Gastroesophageal sphincter (tissue), 4 donors: ENCODE results near the gene HAO2. TPM values are rescaled to one million over a fixed set of nuclear protein-coding genes. Genes with fewer than 3 reads are reported as not detected.

Experiments used
- ATAC-seq: fragments of 150-250 bp; one replicate; pipeline ENCODE4 v1.9.1; 2016; ENCODE audit warnings: mild to moderate bottlenecking, moderate library complexity
- H3K27ac ChIP-seq, 4 donors: fragments of 200-600 bp; sonication (generic) in 3 of 4; 1 replicate in 3 of 4; 2 replicates in 1 of 4; pipeline ENCODE4 v1.5.1; 2016 to 2019
- H3K27me3 ChIP-seq: fragments of 200-600 bp; sonication (generic); one replicate; pipeline ENCODE4 v1.5.1; 2019
- H3K36me3 ChIP-seq, 2 donors: fragments of 200-600 bp; sonication (generic); one replicate each; pipeline ENCODE4 v1.5.1; 2019; ENCODE audit warnings: control low read depth in 1 of 2
- H3K4me1 ChIP-seq, 3 donors: fragments of 200-600 bp; sonication (generic); 1 replicate in 2 of 3; 2 replicates in 1 of 3; pipeline ENCODE4 v1.5.1; 2016 to 2019; ENCODE audit warnings: control low read depth in 2 of 3
- H3K4me3 ChIP-seq, 2 donors: fragments of 200-600 bp; sonication (generic); one replicate each; pipeline ENCODE4 v1.5.1; 2019; ENCODE audit warnings: mild to moderate bottlenecking in 1 of 2, moderate library complexity in 1 of 2
- H3K9me3 ChIP-seq, 3 donors: fragments of 200-600 bp; sonication (generic); one replicate each; pipeline ENCODE4 v1.5.1; 2017 to 2019; ENCODE audit warnings: control low read depth in 2 of 3
- CTCF ChIP-seq, 4 experiments: fragments of 200-600 bp in 2 of 4; fragments of 450-650 bp in 2 of 4; sonication (generic) in 1 of 4; IDR thresholded peaks; one replicate each; pipeline ENCODE4 v1.5.1; 2017 to 2019; ENCODE audit warnings: antibody characterized with exemption in 4 of 4, mild to moderate bottlenecking in 2 of 4, moderate library complexity in 2 of 4
- EP300 ChIP-seq: sonication (generic); formaldehyde crosslinking; IDR thresholded peaks from one replicate; pipeline ENCODE4 v1.6.1; 2017; ENCODE audit warnings: antibody characterized with exemption, mild to moderate bottlenecking
- POLR2A ChIP-seq, 2 donors: fragments of 450-650 bp; IDR thresholded peaks; one replicate each; pipeline ENCODE4 v1.6.1; 2017; ENCODE audit warnings: antibody characterized with exemption in 2 of 2, mild to moderate bottlenecking in 2 of 2, moderate library complexity in 1 of 2
- POLR2AphosphoS5 ChIP-seq: sonication (generic); formaldehyde crosslinking; IDR thresholded peaks from one replicate; pipeline ENCODE4 v1.6.1; 2017; ENCODE audit warnings: antibody characterized with exemption
- WGBS, 2 donors: methylation state at CpG; one replicate each; pipeline ENCODE4 v1.1.5; 2018; ENCODE audit warnings: low coverage in 1 of 2; 5-methylcytosine and 5-hydroxymethylcytosine counted together
- total RNA-seq, 4 donors: library from RNA; depleted of rRNA; stranded (reverse); fragments of >200 nt; gene quantifications; one replicate each; pipeline ENCODE4 v1.1.0, GENCODE V29; 2016

HAO2 gene
- not detected for total RNA-seq

GRCh38 chr1:119368554-119368953, at the start of gene HAO2:
HAO2 (plus strand) TSS chr1:119368785; CDS start chr1:119381086, 12,301 bp downstream.
- 42 to 88% methylated on average over 1 to 2 of the region's 2 CpGs for WGBS, 2 donors
- no peak within 1 kb of the TSS for H3K4me3 ChIP-seq
- no peaks in the 10 kb centered on the region for H3K9me3 ChIP-seq
- no peak within 1 kb of the TSS for H3K27ac ChIP-seq
- no peaks in the 10 kb centered on the region for H3K27me3 ChIP-seq
- TF ChIP-seq POLR2A (IDR thresholded peaks at IDR 0.05) (no peak), CTCF (IDR thresholded peaks at IDR 0.05) (no peak), EP300 (no peak), POLR2AphosphoS5 (no peak)
- H3K4me1 ChIP-seq: no peaks in the 10 kb centered on the region
- no peak for ATAC-seq
- no peaks in the 10 kb centered on the region for H3K36me3 ChIP-seq

GRCh38 chr1:119320100-119320499, 48.5 kb upstream of the HAO2 start:
- no peak for ATAC-seq
- H3K27ac ChIP-seq: no peak overlapping the region
- TF ChIP-seq CTCF (IDR thresholded peaks at IDR 0.05) (no peak), EP300 (no peak), POLR2A (IDR thresholded peaks at IDR 0.05) (no peak), POLR2AphosphoS5 (no peak)

GRCh38 chr1:119321666-119322419, 46.7 kb upstream of the HAO2 start:
- H3K9me3 ChIP-seq: no peaks in the 10 kb centered on the region
- H3K27me3 ChIP-seq: no peaks in the 10 kb centered on the region
- no peak for TF ChIP-seq POLR2AphosphoS5
- TF ChIP-seq POLR2A (IDR thresholded peaks at IDR 0.05): no peak
- H3K4me3 ChIP-seq: no peak overlapping the region
- H3K27ac ChIP-seq: no peak overlapping the region
- H3K4me1 ChIP-seq: no peaks in the 10 kb centered on the region
- no peak for ATAC-seq
- H3K36me3 ChIP-seq: no peaks in the 10 kb centered on the region
- 45 to 82% methylated on average over 4 to 5 of the region's 5 CpGs for WGBS, 2 donors

More at GRCh38 chr1:119320100-119320499, 48.5 kb upstream of the HAO2 start:
- no peaks in the 10 kb centered on the region for H3K4me1 ChIP-seq
- H3K27me3 ChIP-seq: no peaks in the 10 kb centered on the region
- H3K4me3 ChIP-seq: no peak overlapping the region
- no peaks in the 10 kb centered on the region for H3K36me3 ChIP-seq
- H3K9me3 ChIP-seq: no peaks in the 10 kb centered on the region

GRCh38 chr1:119323216-119323982, 45.2 kb upstream of the HAO2 start:
- Histone ChIP-seq H3K36me3 (no peaks in the 10 kb centered on the region), H3K27ac (no peak overlapping the region), H3K9me3 (no peaks in the 10 kb centered on the region), H3K4me3 (no peak overlapping the region), H3K27me3 (no peaks in the 10 kb centered on the region), H3K4me1 (peaks cover 0 to 12% (median 0%) of the 10 kb centered on the region in 3 donors)
- WGBS, 2 donors: 78 to 93% methylated on average over 5 of the region's 5 CpGs
- TF ChIP-seq POLR2A (IDR thresholded peaks at IDR 0.05) (no peak), POLR2AphosphoS5 (no peak), EP300 (no peak), CTCF (IDR thresholded peaks at IDR 0.05) (no peak)
- ATAC-seq: no peak

GRCh38 chr1:119324198-119324597, 44.4 kb upstream of the HAO2 start:
- Histone ChIP-seq H3K27ac (no peak overlapping the region), H3K27me3 (peaks cover 5% of the 10 kb centered on the region), H3K36me3 (no peaks in the 10 kb centered on the region), H3K4me1 (peaks cover 0 to 12% (median 0%) of the 10 kb centered on the region in 3 donors), H3K9me3 (no peaks in the 10 kb centered on the region), H3K4me3 (no peak overlapping the region)
- TF ChIP-seq CTCF (IDR thresholded peaks at IDR 0.05): no peak
- no peak for TF ChIP-seq EP300
- TF ChIP-seq POLR2AphosphoS5: no peak
- TF ChIP-seq POLR2A (IDR thresholded peaks at IDR 0.05): no peak
- 89% methylated on average over 1 of the region's 1 CpG; no CpG with 5 or more reads in 1 of the 2 donors for WGBS, 2 donors
- ATAC-seq: no peak
